Gastroesophageal sphincter (tissue), 4 donors: Measurements from ENCODE around the gene ZBP1. TPM values are rescaled to one million over a fixed set of nuclear protein-coding genes. Genes with fewer than 3 reads are reported as not detected.

ENCODE experiments used
- ATAC-seq: fragments of 150-250 bp; one replicate; pipeline ENCODE4 v1.9.1; 2016; ENCODE audit warnings: mild to moderate bottlenecking, moderate library complexity
- H3K27ac ChIP-seq, 4 donors: fragments of 200-600 bp; sonication (generic) in 3 of 4; 1 replicate in 3 of 4; 2 replicates in 1 of 4; pipeline ENCODE4 v1.5.1; 2016 to 2019
- H3K27me3 ChIP-seq: fragments of 200-600 bp; sonication (generic); one replicate; pipeline ENCODE4 v1.5.1; 2019
- H3K36me3 ChIP-seq, 2 donors: fragments of 200-600 bp; sonication (generic); one replicate each; pipeline ENCODE4 v1.5.1; 2019; ENCODE audit warnings: control low read depth in 1 of 2
- H3K4me1 ChIP-seq, 3 donors: fragments of 200-600 bp; sonication (generic); 1 replicate in 2 of 3; 2 replicates in 1 of 3; pipeline ENCODE4 v1.5.1; 2016 to 2019; ENCODE audit warnings: control low read depth in 2 of 3
- H3K4me3 ChIP-seq, 2 donors: fragments of 200-600 bp; sonication (generic); one replicate each; pipeline ENCODE4 v1.5.1; 2019; ENCODE audit warnings: mild to moderate bottlenecking in 1 of 2, moderate library complexity in 1 of 2
- H3K9me3 ChIP-seq, 3 donors: fragments of 200-600 bp; sonication (generic); one replicate each; pipeline ENCODE4 v1.5.1; 2017 to 2019; ENCODE audit warnings: control low read depth in 2 of 3
- EP300 ChIP-seq: sonication (generic); formaldehyde crosslinking; IDR thresholded peaks from one replicate; pipeline ENCODE4 v1.6.1; 2017; ENCODE audit warnings: antibody characterized with exemption, mild to moderate bottlenecking
- POLR2A ChIP-seq, 2 donors: fragments of 450-650 bp; IDR thresholded peaks; one replicate each; pipeline ENCODE4 v1.6.1; 2017; ENCODE audit warnings: antibody characterized with exemption in 2 of 2, mild to moderate bottlenecking in 2 of 2, moderate library complexity in 1 of 2
- POLR2AphosphoS5 ChIP-seq: sonication (generic); formaldehyde crosslinking; IDR thresholded peaks from one replicate; pipeline ENCODE4 v1.6.1; 2017; ENCODE audit warnings: antibody characterized with exemption
- WGBS, 2 donors: methylation state at CpG; one replicate each; pipeline ENCODE4 v1.1.5; 2018; ENCODE audit warnings: low coverage in 1 of 2; 5-methylcytosine and 5-hydroxymethylcytosine counted together
- total RNA-seq, 4 donors: library from RNA; depleted of rRNA; stranded (reverse); fragments of >200 nt; gene quantifications; one replicate each; pipeline ENCODE4 v1.1.0, GENCODE V29; 2016
- TF ChIP-seq, protein P1 (sequence below), 4 experiments: fragments of 200-600 bp in 2 of 4; fragments of 450-650 bp in 2 of 4; sonication (generic) in 1 of 4; IDR thresholded peaks; one replicate each; pipeline ENCODE4 v1.5.1; 2017 to 2019; ENCODE audit warnings: antibody characterized with exemption in 4 of 4, mild to moderate bottlenecking in 2 of 4, moderate library complexity in 2 of 4

Gene ZBP1
- total RNA-seq, 4 donors from 2014 or later, result 0.08 to 0.32 TPM; not detected in 2

DNA sequence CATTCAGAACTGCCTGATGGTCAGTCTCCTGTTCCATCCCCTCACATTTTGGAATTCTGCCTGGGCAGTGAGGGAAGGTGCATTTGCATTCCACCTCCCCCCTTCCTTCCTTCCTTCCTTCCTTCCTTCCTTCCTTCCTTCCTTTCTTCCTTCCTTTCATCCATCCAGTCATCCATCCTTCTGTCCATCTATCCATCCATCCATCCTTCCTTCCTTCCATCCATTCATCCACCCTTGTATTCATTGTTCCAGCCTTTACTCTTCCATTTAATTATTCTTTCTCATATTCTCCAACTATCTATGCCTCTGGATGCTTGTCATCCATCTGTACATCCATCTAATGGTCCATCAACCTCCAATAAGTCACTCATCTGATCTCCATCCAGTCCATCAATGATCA is 45.3 kb downstream of the ZBP1 start:
- Histone ChIP-seq H3K27me3 (peaks cover 17% of the 10 kb centered on the region), H3K9me3 (no peaks in the 10 kb centered on the region), H3K4me1 (peaks cover 0 to 5% (median 0%) of the 10 kb centered on the region in 3 donors), H3K27ac (no peak overlapping the region), H3K4me3 (no peak overlapping the region), H3K36me3 (no peaks in the 10 kb centered on the region)
- no peak for ATAC-seq
- TF ChIP-seq POLR2AphosphoS5, result no peak
- TF ChIP-seq, protein P1, sequence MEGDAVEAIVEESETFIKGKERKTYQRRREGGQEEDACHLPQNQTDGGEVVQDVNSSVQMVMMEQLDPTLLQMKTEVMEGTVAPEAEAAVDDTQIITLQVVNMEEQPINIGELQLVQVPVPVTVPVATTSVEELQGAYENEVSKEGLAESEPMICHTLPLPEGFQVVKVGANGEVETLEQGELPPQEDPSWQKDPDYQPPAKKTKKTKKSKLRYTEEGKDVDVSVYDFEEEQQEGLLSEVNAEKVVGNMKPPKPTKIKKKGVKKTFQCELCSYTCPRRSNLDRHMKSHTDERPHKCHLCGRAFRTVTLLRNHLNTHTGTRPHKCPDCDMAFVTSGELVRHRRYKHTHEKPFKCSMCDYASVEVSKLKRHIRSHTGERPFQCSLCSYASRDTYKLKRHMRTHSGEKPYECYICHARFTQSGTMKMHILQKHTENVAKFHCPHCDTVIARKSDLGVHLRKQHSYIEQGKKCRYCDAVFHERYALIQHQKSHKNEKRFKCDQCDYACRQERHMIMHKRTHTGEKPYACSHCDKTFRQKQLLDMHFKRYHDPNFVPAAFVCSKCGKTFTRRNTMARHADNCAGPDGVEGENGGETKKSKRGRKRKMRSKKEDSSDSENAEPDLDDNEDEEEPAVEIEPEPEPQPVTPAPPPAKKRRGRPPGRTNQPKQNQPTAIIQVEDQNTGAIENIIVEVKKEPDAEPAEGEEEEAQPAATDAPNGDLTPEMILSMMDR (IDR thresholded peaks at IDR 0.05), result no peak
- no peak for TF ChIP-seq EP300
- TF ChIP-seq POLR2A (IDR thresholded peaks at IDR 0.05), result no peak

DNA sequence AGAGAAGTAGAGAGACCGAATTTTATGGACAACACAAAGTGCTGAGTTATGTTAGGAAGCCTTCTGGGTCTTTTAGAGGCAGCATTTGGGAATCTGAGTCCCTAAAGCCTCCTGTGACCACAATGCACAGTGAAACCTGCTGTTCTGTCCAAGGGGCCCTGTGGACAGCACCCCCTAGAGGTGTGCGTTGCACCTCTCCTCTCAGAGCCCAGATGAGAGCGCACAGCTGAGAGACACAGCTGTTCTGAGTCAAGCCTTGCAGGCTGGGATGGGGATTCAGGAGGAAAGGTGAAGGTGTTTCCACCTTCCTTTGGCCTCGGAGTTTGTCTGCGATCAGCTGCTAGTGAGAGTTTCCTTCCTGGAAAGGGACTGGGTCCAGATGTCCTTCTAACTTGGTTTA is 46.3 kb downstream of the ZBP1 start:
- no peaks in the 10 kb centered on the region for H3K4me1 ChIP-seq
- ATAC-seq, result no peak
- peaks cover 9% of the 10 kb centered on the region for H3K27me3 ChIP-seq
- no peaks in the 10 kb centered on the region for H3K9me3 ChIP-seq
- no peak for TF ChIP-seq EP300
- TF ChIP-seq POLR2A (IDR thresholded peaks at IDR 0.05), result no peak
- TF ChIP-seq, protein P1 (IDR thresholded peaks at IDR 0.05), result no peak
- no peak for TF ChIP-seq POLR2AphosphoS5
- no peak overlapping the region for H3K4me3 ChIP-seq
- WGBS, 2 donors, result 60% methylated on average over 1 of the region's 5 CpGs; no CpG with 5 or more reads in 1 of the 2 donors
- H3K36me3 ChIP-seq, result no peaks in the 10 kb centered on the region
- no peak overlapping the region for H3K27ac ChIP-seq

DNA sequence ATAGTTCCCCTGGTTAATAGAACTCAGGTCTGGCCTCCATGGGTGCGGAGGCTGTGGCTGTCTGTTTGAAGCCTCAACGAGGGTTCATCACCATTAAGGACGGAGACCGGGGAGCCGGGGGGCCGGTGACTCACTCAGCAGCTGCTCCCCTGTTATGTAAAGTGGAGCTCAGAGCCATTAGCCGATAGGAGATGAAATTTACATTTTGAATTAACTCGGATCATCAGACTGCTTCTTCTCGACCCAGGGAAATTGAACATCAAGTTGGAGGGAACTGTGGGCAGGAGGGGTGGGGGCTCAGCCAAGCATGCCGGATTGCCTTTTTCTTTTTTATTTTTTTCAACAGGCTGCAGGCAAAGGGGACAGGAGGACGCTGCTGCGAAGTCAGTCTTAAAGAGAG is 47.0 kb downstream of the ZBP1 start:
- ATAC-seq, result no peak
- H3K4me3 ChIP-seq, result no peak overlapping the region
- H3K36me3 ChIP-seq, result no peaks in the 10 kb centered on the region
- H3K9me3 ChIP-seq, result no peaks in the 10 kb centered on the region
- 41 to 76% methylated on average over 4 to 12 of the region's 12 CpGs for WGBS, 2 donors
- peaks cover 8% of the 10 kb centered on the region for H3K27me3 ChIP-seq
- no peaks in the 10 kb centered on the region for H3K4me1 ChIP-seq
- TF ChIP-seq, protein P1 (IDR thresholded peaks at IDR 0.05), result no peak
- H3K27ac ChIP-seq, result no peak overlapping the region

DNA sequence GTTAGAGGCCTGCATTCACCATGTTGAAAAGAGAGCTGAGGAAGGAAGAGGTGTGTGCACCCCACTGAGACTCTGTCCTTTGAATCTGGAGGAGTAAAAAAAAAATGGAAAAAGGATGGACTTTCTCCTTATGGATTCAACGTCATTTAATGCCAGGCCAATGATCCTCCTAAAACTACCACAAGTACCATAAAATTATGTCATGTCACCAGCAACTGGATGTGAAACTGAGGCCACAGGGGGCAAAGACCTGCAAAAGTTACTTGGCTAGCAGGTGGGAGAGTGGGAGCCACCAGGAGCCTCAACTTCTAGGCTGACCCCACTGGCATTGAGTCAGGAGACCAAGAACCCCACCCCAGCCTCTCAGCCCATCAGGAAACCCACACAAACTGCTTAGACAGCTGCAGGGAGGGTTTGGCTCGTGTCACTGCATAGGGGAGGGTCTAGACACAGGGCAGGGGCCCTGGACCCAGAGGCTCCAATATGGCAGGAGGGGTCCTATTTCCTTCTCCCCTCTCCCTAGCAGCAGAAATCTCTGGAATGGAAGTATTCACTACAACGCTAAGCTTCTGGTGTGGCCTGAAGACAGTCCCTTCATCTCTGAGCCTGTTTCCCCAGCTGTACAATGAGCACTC is 48.3 kb downstream of the ZBP1 start:
- TF ChIP-seq POLR2A (IDR thresholded peaks at IDR 0.05) (no peak), POLR2AphosphoS5 (no peak), EP300 (no peak)
- TF ChIP-seq, protein P1 (IDR thresholded peaks at IDR 0.05), result no peak
- H3K27ac ChIP-seq, result no peak overlapping the region
- H3K4me3 ChIP-seq, result no peak overlapping the region
- WGBS, 2 donors, result 83 to 90% methylated on average over 1 to 2 of the region's 3 CpGs
- no peaks in the 10 kb centered on the region for H3K4me1 ChIP-seq
- H3K9me3 ChIP-seq, result no peaks in the 10 kb centered on the region
- H3K36me3 ChIP-seq, result no peaks in the 10 kb centered on the region
- no peak for ATAC-seq
- H3K27me3 ChIP-seq, result peaks cover 5% of the 10 kb centered on the region

DNA sequence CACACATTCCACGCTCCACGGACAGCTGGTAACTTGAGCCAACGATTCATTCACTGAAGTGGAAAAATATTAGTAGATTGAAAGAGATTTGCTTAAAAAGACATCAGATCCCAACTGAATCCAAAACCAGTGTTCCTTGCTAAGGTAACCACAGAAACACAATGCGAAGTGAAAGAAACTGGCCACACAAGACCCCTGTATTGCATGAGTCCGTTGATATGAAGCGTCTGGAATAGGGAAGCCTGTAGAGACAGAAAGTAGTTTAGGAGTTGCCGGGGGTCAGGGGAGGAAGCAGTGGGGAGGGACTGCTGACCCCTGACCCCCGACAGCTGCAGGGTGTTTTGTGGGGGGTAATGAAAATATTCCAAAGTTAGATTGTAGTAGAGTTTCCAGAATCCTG is 49.3 kb downstream of the ZBP1 start:
- Histone ChIP-seq H3K9me3 (no peaks in the 10 kb centered on the region), H3K27me3 (peaks cover 5% of the 10 kb centered on the region), H3K36me3 (no peaks in the 10 kb centered on the region), H3K4me1 (no peaks in the 10 kb centered on the region), H3K27ac (no peak overlapping the region), H3K4me3 (no peak overlapping the region)
- no peak for ATAC-seq
- 51 to 65% methylated on average over 7 to 8 of the region's 8 CpGs for whole genome bisulfite sequencing, 2 donors
- TF ChIP-seq POLR2A (IDR thresholded peaks at IDR 0.05) (no peak), POLR2AphosphoS5 (no peak), EP300 (no peak)
- TF ChIP-seq, protein P1 (IDR thresholded peaks at IDR 0.05), result no peak
